Measurements from ENCODE around the gene LGI1.

DNA sequence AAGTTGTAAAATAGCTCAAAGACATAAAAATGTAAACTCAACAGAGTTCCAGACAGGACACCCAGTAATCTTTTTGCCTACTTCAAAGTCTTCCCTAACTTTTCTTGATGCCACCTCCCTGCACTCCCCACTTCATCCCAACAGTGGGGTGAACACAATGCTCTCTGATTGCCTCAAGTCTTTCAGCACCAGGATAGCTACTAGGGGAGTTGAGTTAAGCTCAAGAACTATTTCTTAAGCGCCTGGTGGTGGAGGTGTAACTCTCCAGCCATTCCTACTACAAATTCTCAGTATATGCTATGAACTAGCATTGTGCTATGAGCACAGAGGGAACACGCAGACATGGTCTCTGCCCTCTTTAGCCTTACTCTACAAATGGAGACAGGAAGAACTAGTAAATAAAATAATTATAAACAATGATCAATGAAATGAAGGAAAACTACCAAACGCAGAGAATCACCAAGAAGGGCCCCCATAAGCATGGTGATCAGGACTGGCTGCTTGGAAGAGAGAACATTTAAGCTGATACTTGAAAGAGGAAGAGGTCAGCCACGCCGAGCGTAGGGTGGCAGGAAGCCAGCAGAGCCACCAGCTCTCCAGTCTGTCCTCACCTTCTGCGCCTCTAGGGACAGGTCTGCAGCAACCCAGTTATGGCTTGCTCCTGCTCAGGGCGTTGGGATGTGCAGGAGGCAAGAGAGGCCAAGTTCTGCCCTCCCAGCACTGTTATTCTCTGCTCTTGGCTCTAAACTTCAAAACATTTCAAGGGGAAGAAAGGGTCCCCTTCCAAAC is 38.6 kb upstream of the LGI1 start:
- TF ChIP-seq EZH2phosphoT487 (IDR thresholded peaks at IDR 0.05; ENCODE audit: insufficient read depth, low read depth) (no peak), EZH2 (IDR thresholded peaks at IDR 0.05; ENCODE audit: insufficient read depth, poor library complexity, severe bottlenecking) (no peak)
